Astrocyte (in vitro differentiated cells and primary cell): ENCODE data around the gene KLHDC10. TPM values are rescaled to one million over a fixed set of nuclear protein-coding genes. Genes with fewer than 3 reads are reported as not detected.

Source experiments
- DNase-seq: peaks from one replicate; pipeline ENCODE4 v3.0.0-alpha.2; 2010; ENCODE audit warnings: low read depth
- FAIRE-seq: peaks from 2 replicates; lab custom pipeline; 2011; peaks lifted over from hg19 to GRCh38; lab: Jason Lieb, UNC
- H2AFZ ChIP-seq: 2 replicates; pipeline ENCODE4 v1.6.0; 2012; ENCODE audit warnings: low read depth, low read length, inconsistent platforms
- H3K27ac ChIP-seq: 2 replicates; pipeline ENCODE4 v1.5.1; 2011; ENCODE audit warnings: low read depth, low read length, inconsistent platforms
- H3K27me3 ChIP-seq: 2 replicates; pipeline ENCODE4 v1.6.0; 2011; ENCODE audit warnings: low read length, inconsistent platforms; ENCODE audit not compliant: insufficient read depth
- H3K36me3 ChIP-seq: 2 replicates; pipeline ENCODE4 v1.5.1; 2011; ENCODE audit warnings: low read length, inconsistent platforms; ENCODE audit not compliant: insufficient read depth
- H3K4me1 ChIP-seq: 2 replicates; pipeline ENCODE4 v1.5.1; 2011; ENCODE audit warnings: low read length, inconsistent platforms; ENCODE audit not compliant: insufficient read depth
- H3K4me2 ChIP-seq: 2 replicates; pipeline ENCODE4 v1.6.0; 2012; ENCODE audit warnings: low read length, inconsistent platforms
- H3K4me3 ChIP-seq: 2 replicates; pipeline ENCODE4 v1.5.1; 2011; ENCODE audit warnings: low read depth, mild to moderate bottlenecking, low read length, inconsistent platforms; ENCODE audit not compliant: insufficient read depth
- H3K79me2 ChIP-seq: 2 replicates; pipeline ENCODE4 v1.6.0; 2012; ENCODE audit warnings: mild to moderate bottlenecking, low read length, inconsistent platforms; ENCODE audit not compliant: insufficient read depth
- H3K9ac ChIP-seq: 2 replicates; pipeline ENCODE4 v1.6.0; 2012; ENCODE audit warnings: mild to moderate bottlenecking, low read length, inconsistent platforms
- H3K9me3 ChIP-seq: 2 replicates; pipeline ENCODE4 v1.5.1; 2012; ENCODE audit warnings: low read depth, mild to moderate bottlenecking, low read length, inconsistent platforms; ENCODE audit not compliant: insufficient read depth
- H4K20me1 ChIP-seq: 2 replicates; pipeline ENCODE4 v1.6.0; 2012; ENCODE audit warnings: low read length, inconsistent platforms; ENCODE audit not compliant: insufficient read depth
- H3K27ac Mint-ChIP-seq: one replicate; pipeline ENCODE4 v1.8.0; 2021; ENCODE audit warnings: mild to moderate bottlenecking, mixed read lengths; ENCODE audit not compliant: unreplicated experiment
- H3K27me3 Mint-ChIP-seq: one replicate; pipeline ENCODE4 v1.8.0; 2021; ENCODE audit warnings: low read depth, mixed read lengths; ENCODE audit not compliant: unreplicated experiment
- H3K36me3 Mint-ChIP-seq: one replicate; pipeline ENCODE4 v1.8.0; 2021; ENCODE audit warnings: low read depth, mixed read lengths; ENCODE audit not compliant: unreplicated experiment
- H3K4me1 Mint-ChIP-seq: one replicate; pipeline ENCODE4 v1.8.0; 2021; ENCODE audit warnings: low read depth, mixed read lengths; ENCODE audit not compliant: unreplicated experiment
- H3K4me3 Mint-ChIP-seq: one replicate; pipeline ENCODE4 v1.8.0; 2021; ENCODE audit warnings: mild to moderate bottlenecking, moderate library complexity, mixed read lengths; ENCODE audit not compliant: unreplicated experiment
- H3K9me3 Mint-ChIP-seq: one replicate; pipeline ENCODE4 v1.8.0; 2021; ENCODE audit warnings: mild to moderate bottlenecking, mixed read lengths; ENCODE audit not compliant: unreplicated experiment
- EZH2 ChIP-seq: IDR thresholded peaks from 2 replicates; pipeline ENCODE4 v1.6.1; 2012; ENCODE audit warnings: mild to moderate bottlenecking, low read length, inconsistent platforms; ENCODE audit not compliant: insufficient read depth
- total RNA-seq: library from RNA; stranded (reverse); gene quantifications from 2 replicates; pipeline ENCODE4 v1.2.1, GENCODE V29; 2021
- TF ChIP-seq, protein P1 (sequence below): IDR thresholded peaks from 2 replicates; pipeline ENCODE4 v1.5.1; 2011; ENCODE audit warnings: low read depth, mild to moderate bottlenecking, inconsistent platforms, low read length, moderate library complexity; ENCODE audit not compliant: insufficient read depth

KLHDC10 gene
- total RNA-seq, 1 donor from 2014 or later = 33.2 TPM

DNA sequence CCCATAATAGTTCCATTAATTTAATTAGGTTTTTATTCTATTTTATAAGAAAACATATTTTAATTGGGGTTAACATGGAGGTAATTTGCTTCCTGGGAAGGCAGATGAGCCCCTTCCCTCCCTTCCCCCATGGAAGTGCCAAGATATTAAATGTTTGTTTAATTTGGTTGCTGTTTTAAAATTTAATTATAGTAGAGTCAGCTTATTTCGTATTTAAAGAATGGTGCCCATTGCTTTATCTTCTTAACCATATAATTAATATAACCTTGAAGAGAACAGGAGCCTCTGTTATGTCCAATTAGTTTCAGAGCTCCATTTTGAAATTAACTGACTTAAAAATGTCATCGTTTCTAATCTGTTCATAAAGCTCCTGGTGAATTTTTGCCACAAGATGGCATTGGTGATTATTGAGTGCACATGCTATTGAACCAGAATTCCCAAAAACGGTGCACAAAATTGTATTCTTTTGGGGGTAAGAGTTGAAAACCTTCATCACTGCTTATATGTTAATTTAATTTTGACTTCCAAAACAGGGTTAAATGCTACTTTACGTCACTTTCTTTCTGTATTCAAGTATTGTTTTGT, 26.0 kb downstream of the KLHDC10 start:
- Mint-ChIP-seq H3K4me1 (no peaks in the 10 kb centered on the region), H3K9me3 (no peaks in the 10 kb centered on the region), H3K27ac (no peak overlapping the region), H3K36me3 (peaks cover 6% of the 10 kb centered on the region), H3K27me3 (no peaks in the 10 kb centered on the region), H3K4me3 (no peak overlapping the region)
- H3K36me3 ChIP-seq = no peaks in the 10 kb centered on the region
- no peaks in the 10 kb centered on the region for H3K4me1 ChIP-seq
- H3K4me2 ChIP-seq = no peak overlapping the region
- H3K4me3 ChIP-seq = no peak overlapping the region
- DNase-seq (no peak), FAIRE-seq (no peak)
- TF ChIP-seq EZH2 = no peak
- TF ChIP-seq, protein P1, sequence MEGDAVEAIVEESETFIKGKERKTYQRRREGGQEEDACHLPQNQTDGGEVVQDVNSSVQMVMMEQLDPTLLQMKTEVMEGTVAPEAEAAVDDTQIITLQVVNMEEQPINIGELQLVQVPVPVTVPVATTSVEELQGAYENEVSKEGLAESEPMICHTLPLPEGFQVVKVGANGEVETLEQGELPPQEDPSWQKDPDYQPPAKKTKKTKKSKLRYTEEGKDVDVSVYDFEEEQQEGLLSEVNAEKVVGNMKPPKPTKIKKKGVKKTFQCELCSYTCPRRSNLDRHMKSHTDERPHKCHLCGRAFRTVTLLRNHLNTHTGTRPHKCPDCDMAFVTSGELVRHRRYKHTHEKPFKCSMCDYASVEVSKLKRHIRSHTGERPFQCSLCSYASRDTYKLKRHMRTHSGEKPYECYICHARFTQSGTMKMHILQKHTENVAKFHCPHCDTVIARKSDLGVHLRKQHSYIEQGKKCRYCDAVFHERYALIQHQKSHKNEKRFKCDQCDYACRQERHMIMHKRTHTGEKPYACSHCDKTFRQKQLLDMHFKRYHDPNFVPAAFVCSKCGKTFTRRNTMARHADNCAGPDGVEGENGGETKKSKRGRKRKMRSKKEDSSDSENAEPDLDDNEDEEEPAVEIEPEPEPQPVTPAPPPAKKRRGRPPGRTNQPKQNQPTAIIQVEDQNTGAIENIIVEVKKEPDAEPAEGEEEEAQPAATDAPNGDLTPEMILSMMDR = peak; percentile 38
- no peak overlapping the region for H3K27ac ChIP-seq
- no peak overlapping the region for H3K9ac ChIP-seq
- H3K9me3 ChIP-seq = no peaks in the 10 kb centered on the region
- H3K79me2 ChIP-seq = peaks cover 37% of the 10 kb centered on the region
- no peaks in the 10 kb centered on the region for H3K27me3 ChIP-seq
- H4K20me1 ChIP-seq = peaks cover 18% of the 10 kb centered on the region
- H2AFZ ChIP-seq = no peak overlapping the region

DNA sequence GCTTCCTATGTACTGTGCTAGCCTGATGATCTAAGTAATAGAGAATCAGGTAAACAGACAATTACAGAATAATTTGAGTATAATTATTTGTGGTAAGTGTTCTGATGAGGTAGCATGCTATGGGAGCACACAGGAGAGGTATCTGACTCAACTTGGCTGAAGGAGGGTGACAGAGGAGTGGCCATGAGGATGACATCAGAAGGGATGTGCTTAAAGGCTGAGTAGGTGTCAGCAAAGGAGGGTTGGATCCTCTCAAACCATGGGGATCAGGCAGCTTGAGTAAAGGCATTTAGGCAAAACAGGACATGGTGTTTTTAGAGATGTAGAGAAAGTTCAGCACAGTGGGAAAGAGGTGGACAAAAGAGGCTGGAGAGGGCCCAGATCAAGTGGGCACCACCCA, 29.0 kb downstream of the KLHDC10 start:
- Histone ChIP-seq H3K9me3 (no peaks in the 10 kb centered on the region), H3K27me3 (no peaks in the 10 kb centered on the region), H3K4me2 (no peak overlapping the region), H2AFZ (no peak overlapping the region), H3K79me2 (peaks cover 12% of the 10 kb centered on the region), H4K20me1 (peaks cover 6% of the 10 kb centered on the region), H3K4me3 (no peak overlapping the region), H3K4me1 (no peaks in the 10 kb centered on the region), H3K9ac (no peak overlapping the region), H3K27ac (no peak overlapping the region), H3K36me3 (no peaks in the 10 kb centered on the region)
- Mint-ChIP-seq H3K36me3 (peaks cover 9% of the 10 kb centered on the region), H3K27ac (no peak overlapping the region), H3K27me3 (no peaks in the 10 kb centered on the region), H3K9me3 (no peaks in the 10 kb centered on the region), H3K4me1 (no peaks in the 10 kb centered on the region), H3K4me3 (no peak overlapping the region)
- TF ChIP-seq, protein P1 = no peak
- TF ChIP-seq EZH2 = no peak
- no peak for DNase-seq
- no peak for FAIRE-seq

GRCh38 chr7:130102588-130102987, 32.3 kb downstream of the KLHDC10 start:
- no peaks in the 10 kb centered on the region for H4K20me1 ChIP-seq
- FAIRE-seq = no peak
- no peaks in the 10 kb centered on the region for H3K4me1 Mint-ChIP-seq
- no peak overlapping the region for H3K4me3 ChIP-seq
- no peak overlapping the region for H3K4me3 Mint-ChIP-seq
- TF ChIP-seq, protein P1 = no peak
- TF ChIP-seq EZH2 = no peak
- no peak overlapping the region for H3K27ac Mint-ChIP-seq
- no peaks in the 10 kb centered on the region for H3K27me3 Mint-ChIP-seq
- no peaks in the 10 kb centered on the region for H3K4me1 ChIP-seq
- no peaks in the 10 kb centered on the region for H3K9me3 ChIP-seq
- H3K4me2 ChIP-seq = no peak overlapping the region
- no peak overlapping the region for H2AFZ ChIP-seq
- H3K9me3 Mint-ChIP-seq = no peaks in the 10 kb centered on the region
- H3K79me2 ChIP-seq = peaks cover 6% of the 10 kb centered on the region
- DNase-seq = no peak
- H3K36me3 Mint-ChIP-seq = peaks cover 12% of the 10 kb centered on the region
- no peaks in the 10 kb centered on the region for H3K27me3 ChIP-seq
- H3K36me3 ChIP-seq = no peaks in the 10 kb centered on the region
- H3K27ac ChIP-seq = no peak overlapping the region
- no peak overlapping the region for H3K9ac ChIP-seq
